Right forelimb (tissue), 1 donor: ENCODE data around the gene MAS1.
"Not testable (repeated sequence)": the region's sequence is repeated elsewhere in the genome, so short reads cannot be mapped to it uniquely, and the experiment has no call there.

Source experiments
- DNase-seq: peaks from one replicate; pipeline ENCODE4 v3.0.0-alpha.2; 2018

Gene MAS1

DNA sequence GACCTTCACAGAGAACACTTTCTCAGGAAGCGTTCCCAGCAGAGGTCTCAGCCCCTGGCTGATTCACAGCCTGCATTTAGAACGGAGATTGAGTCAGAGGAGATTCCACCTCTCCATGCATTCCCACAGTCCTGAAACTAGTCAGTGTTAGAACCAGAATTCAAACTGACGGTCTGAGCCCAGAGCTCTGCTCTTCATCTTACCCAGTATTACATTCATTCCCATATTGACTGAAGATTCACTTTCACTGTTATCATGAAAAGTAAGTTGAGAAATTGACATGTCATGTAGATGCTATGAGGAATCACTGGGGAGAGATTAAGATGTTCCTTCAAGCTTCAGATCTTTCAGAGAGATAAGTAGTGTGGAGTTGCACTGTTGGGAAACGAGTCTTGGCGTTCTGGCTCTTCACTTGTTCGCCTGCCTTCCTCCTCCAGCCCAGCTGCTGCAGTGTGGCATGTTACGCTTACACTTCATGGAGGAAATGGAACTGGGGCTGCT lies 28.3 kb downstream of the MAS1 start:
- peak; percentile 6 for DNase-seq

DNA sequence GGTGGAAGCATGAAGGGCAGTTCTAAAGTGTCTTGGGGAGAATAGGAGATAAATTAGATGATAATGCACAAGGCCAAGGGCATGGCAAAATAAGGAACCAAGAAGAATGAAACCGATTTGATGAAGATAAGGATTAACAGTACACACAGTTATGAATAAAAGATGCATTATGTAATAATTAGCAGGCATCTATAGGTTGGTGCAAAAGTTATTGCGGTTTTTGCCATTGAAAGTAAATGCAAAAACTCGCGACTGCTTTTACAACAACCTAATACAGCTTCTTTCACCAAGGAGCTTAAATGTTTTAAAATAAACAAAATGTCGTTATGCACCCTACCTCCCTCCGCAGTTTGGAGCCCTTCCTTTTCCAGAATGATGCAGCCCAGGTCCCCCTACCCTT lies 29.0 kb downstream of the MAS1 start:
- no peak for DNase-seq

DNA sequence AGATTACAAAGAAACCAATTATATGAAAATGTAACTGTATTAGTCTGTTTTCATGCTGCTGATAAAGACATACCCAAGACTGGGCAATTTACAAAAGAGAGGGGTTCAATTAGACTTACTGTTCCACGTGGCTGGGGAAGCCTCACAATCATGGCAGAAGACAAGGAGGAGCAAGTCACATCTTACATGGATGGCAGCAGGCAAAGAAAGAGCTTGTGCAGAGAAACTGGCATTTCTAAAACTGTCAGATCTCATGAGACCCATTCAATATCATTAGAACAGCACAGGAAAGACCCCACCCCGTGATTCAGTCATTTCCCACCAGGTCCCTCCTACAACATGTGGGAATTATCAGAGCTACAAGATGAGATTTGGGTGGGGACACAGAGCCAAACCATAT lies 33.4 kb downstream of the MAS1 start:
- DNase-seq, result not testable (repeated sequence)

- DNase-seq, result no peak
Observed at GRCh38 chr6:159926542-159927203, 35.9 kb downstream of the MAS1 start.

DNA sequence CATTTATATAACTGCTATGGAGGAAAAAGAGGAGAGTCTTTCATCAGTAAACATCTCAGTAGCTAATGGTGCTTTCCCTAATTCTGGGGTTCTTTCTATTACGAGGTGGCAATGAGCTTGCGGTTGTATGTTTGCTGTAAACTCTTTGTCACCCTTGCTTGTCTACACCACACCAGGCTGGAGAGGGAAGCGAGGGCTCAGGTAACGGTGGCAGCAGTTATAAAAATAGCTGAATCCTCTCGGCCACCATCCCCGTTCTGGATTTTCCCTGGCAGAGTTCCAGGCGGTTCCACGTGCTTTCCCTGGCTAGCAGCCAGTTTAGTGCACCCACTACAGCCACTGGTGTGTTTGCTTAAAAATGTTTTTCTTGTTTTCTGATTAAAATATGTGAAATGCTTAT lies 39.0 kb downstream of the MAS1 start:
- DNase-seq, result no peak

GRCh38 chr6:159931112-159931511 lies 40.3 kb downstream of the MAS1 start:
- DNase-seq, result no peak

- DNase-seq, result no peak
Observed at GRCh38 chr6:159931846-159932245, 41.1 kb downstream of the MAS1 start.

- DNase-seq, result no peak
Observed at GRCh38 chr6:159933077-159933476, 42.3 kb downstream of the MAS1 start.

DNA sequence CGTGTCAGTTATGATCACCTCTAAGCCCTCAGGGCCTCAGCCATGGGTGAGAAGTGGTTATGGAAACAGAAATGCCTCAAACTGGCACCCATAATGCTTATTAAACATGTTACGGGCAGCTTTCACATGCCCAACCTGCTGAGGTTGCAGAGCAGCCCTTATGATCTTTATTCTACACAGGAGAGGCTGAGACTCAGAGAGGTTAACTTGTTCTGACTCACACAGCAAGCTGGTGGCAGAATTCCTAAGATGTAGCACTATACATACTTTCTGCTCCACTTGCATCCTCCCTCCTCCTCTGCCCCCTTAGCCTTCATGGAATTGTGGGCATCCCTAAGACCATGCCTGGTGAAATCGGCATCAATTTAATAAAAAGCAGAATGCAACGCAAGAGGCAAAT lies 43.4 kb downstream of the MAS1 start:
- DNase-seq, result no peak

GRCh38 chr6:159935065-159935464 lies 44.3 kb downstream of the MAS1 start:
- DNase-seq, result no peak

GRCh38 chr6:159935633-159936032 lies 44.8 kb downstream of the MAS1 start:
- no peak for DNase-seq

DNA sequence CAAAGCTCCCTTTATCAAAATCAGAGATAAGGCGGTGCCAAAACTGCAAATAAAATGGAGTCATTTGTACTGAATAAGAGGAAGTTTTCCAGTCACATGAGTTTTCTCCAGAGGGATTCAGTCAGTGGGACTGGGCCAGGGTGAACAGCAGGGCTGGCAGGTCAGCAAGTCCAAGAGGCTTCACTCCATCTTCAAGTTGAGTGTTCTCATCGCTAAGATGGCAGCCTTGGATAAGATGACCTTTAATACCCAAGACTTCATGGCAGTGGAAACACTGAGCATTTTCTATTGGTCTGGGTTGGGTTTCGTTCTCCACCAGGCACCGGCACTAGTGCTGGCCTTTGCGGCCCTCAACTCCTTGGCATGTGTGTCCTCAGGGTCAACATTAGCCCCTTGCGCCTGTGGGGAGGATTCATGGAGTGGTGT lies 48.8 kb downstream of the MAS1 start:
- no peak for DNase-seq
